HG02981 (cell line): ENCODE data around the gene LMBR1L.

Experiments used
- ATAC-seq: cut with Tn5 transposase; IDR thresholded peaks from one replicate; pipeline ENCODE4 v1.9.1; 2021; ENCODE audit warnings: mild to moderate bottlenecking, moderate library complexity; ENCODE audit not compliant: unreplicated experiment

Gene LMBR1L

GRCh38 chr12:49121047-49121696 lies 10.5 kb upstream of the LMBR1L start:
- no peak for ATAC-seq

GRCh38 chr12:49111206-49111605 lies 559 bp upstream of the LMBR1L start:
- peak; percentile 2 for ATAC-seq

DNA sequence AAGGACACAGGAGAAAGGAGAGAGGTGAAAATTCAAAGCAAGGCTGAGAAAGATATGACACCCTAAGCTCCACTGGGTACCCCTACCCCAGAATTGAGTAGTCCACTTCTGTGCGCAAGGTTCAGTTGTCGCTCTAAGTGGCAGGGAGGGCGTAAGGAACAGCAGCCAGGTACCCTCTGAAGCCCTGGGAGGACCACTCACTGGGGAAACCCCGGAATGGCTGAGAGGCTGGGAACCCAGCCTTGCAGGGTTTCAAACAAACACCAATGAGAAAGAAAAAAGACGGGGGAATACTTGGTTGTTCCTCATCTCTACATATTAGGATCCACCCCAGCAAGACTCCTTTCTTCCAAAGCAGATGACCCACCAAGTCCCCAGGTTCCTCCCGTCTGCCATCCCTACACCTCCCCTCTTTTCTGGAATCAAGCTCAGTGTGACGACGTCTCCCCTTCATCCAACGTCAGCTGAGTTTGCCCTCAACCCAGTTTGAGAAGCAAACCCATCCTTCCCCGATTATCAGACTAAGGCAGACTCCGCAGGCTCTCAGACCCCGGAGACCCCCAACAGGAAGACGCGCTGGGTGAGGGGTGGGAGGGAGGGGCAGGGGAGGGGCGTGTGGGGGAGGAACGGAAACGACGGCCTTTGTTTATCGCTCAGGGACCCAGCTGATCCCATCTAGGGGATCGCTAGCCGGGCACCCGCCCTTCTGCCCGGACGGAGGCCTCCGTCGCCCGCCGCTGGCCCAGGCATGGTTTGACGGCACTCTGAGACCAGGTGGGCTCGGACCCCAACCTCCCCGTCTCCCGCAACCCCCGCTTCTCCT lies 795 bp downstream of the LMBR1L start:
- ATAC-seq, result no peak

- no peak for ATAC-seq
These were observed 1.7 kb downstream of the LMBR1L start for GRCh38 chr12:49108958-49109404.

GRCh38 chr12:49105504-49106084 lies 5.1 kb downstream of the LMBR1L start:
- ATAC-seq, result no peak

DNA sequence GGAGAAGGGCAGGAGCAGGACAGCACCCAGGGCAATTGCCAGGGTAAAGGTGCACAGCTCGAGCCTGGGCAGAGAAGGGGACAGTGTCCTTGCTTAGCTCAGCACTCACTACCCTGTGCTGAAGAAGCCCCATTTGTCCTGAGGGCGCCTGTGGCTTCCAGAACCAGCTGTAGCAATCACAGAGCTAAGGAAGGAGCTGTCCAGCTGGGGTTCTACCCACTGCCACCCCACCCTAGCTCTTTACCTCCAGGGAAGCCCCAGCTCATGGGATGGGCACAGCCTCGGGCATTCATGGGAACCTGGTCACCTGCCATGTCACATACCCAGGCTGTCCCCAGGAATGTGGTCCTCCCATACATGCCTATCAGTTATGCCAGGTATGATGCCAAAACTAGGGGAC lies 5.8 kb downstream of the LMBR1L start:
- no peak for ATAC-seq

- no peak for ATAC-seq
These were observed 10.3 kb downstream of the LMBR1L start for GRCh38 chr12:49100380-49100779.

GRCh38 chr12:49098703-49099102 lies 11.9 kb downstream of the LMBR1L start:
- no peak for ATAC-seq

DNA sequence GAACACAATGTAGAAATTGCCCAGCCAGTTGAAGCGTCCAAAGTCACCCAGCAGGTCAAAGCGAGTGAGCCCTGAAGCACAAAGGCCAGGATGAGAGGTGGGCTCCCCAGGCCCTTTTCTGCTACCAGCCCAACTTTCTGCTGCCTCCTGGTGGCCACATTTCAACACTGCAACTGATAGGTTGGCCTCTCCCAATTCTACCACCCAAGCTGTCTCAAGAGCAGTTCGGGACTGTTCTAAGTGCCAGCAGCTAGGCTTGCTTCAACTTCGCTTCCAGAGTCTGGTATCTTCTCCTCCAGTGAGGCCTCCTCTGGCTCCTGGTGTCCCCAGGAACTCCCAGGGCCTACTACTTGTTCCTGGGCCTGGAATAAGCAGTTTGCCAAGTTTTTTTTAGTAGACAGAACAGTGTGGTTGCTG lies 12.6 kb downstream of the LMBR1L start:
- no peak for ATAC-seq

GRCh38 chr12:49097381-49097780 lies 13.3 kb downstream of the LMBR1L start:
- ATAC-seq, result no peak

- no peak for ATAC-seq
These were observed 15.7 kb downstream of the LMBR1L start for GRCh38 chr12:49094975-49095365.

DNA sequence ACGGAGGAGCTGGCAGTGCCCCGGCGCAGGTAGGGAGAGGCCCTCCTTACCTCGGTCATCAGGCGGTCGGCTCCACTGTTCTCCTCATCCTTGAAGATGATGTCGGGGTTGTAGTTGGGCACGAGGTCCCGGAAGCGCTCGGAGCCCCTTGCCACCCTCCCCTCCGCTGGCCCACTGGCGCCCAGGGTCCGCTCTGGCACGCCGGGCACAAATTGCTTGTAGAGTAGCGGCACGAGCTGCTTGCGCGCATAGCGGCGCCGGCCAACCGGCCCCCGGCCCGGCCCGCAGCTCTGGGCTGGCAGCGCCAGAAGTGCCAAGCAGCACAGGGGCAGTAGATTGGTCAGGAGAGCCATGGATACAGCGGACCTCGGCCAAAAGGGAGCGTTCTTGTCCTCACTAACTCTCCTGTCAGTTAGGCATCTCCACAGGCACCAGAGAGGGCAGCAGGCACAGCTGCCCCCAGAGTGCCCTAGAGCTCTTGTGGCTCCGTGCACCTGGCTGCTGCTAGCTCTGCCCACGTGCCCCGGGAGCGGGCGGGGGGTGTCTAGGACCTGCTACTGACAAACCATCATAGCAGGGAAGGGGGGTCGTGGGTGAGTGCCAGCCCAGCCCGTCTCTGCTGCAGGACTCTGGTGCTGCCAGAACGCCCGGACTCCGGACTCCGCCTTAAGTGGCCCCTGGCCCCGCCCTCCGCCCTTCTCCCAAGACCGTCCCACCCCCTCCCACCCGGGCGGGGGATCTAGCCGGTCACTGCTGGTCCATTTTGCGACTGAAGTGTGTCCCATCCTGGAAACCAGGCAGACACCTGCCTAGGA lies 16.3 kb downstream of the LMBR1L start, which contains the start of gene DHH:
TSS of gene DHH (minus strand) at position 642 of the 815 bp plus-strand sequence. CDS start at position 353, 289 bp downstream.
- ATAC-seq, result no peak

GRCh38 chr12:49093792-49094159 lies 16.9 kb downstream of the LMBR1L start:
- ATAC-seq, result no peak

- no peak for ATAC-seq
These were observed 17.7 kb downstream of the LMBR1L start for GRCh38 chr12:49092816-49093406.

DNA sequence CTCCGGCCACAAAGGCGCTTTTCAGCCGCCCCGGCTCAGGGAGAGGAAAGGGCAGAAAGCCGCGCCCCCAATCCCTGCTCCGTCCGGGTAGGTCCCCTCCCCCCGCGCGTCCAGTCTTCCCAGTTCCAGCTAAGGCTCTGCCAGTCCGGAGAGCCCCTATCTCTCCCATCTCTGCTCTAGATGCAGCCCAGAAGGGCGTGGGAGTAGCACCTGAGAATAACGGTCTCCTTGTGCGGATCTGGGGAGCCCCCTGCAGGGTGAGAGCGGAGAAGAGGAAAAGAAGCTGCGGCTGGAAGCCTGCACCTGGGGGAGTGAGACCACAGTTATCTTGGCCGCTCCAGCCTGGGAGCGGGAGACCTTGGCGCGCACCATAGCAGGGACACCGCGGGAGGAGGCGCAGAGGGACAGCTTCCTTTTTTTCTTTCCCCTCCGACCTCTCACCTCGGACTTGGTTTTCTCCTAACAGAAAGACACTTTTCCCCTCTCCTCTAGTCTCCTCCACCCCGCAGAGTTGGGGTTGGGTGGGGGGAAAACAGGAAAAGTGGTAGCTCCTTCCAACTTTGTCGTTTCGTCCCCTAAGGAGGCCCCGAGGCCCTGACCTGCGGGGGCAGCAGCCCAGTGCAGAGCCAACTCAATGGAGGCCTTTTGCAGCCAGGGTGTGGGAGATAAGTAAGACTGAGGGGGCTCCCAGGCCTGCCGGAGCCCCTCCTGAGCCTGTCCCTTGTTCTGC lies 18.4 kb downstream of the LMBR1L start:
- no peak for ATAC-seq

GRCh38 chr12:49091836-49092085 lies 18.9 kb downstream of the LMBR1L start:
- no peak for ATAC-seq

- no peak for ATAC-seq
These were observed 19.4 kb downstream of the LMBR1L start for GRCh38 chr12:49091056-49091835.

DNA sequence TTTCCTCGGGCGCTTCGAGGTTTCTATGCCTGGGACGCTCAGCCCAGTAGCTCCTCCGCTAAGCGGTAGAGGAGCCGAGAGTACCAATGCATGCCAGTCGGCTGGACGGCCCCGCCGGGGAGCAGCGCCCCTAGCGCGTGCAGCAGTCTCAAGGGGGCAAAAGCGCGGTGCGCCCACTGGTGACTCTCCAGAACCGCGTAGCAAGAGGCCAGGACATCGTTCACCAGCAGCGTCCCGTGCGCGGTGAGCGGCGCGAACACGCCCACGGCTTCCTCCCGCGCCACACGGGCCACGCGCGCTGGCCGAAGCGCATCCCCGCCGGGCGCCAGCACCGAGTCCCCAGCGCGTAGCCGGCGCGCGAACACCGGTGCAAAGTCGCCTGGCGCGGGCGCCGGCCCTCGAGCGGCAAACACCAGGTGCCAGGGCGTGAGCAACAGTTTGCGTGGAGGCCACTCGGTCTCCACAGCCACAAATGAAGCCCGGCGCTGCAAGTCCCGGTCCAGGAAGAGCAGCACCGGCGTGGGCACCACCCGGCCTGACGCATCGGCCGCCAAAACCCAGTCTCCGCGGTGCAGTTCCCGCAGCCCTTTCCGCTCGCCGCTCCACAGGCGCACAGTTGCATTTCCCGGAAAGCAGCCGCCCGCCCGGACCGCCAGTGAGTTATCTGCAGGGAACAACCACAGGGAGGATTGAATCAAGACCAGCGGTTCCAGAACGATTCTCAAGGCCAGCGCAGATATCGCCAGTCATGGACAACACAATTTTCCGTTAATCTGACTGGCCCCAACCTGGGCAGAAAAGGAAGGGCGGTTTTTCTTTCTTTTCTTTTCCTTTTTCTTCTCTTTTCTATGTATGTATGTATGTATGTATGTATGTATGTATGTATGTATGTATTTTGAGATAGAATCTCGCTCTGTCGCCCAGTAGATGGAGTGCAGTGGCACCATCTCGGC lies 20.6 kb downstream of the LMBR1L start:
- ATAC-seq, result no peak
